HepG2 (cell line): ENCODE data around the gene SNX7. TPM values are rescaled to one million over a fixed set of nuclear protein-coding genes. Genes with fewer than 3 reads are reported as not detected.

Source experiments
- ELK4 ChIP-seq: sonication (generic); formaldehyde crosslinking; IDR thresholded peaks from 2 replicates; pipeline ENCODE4 v1.9.0; 2021; ENCODE audit warnings: missing genetic modification reagents, borderline replicate concordance
- GLI4 ChIP-seq: sonication (generic); formaldehyde crosslinking; IDR thresholded peaks from 2 replicates; pipeline ENCODE4 v1.5.1; 2020; ENCODE audit warnings: missing genetic modification reagents, mild to moderate bottlenecking, moderate library complexity, borderline replicate concordance
- KDM6A ChIP-seq: IDR thresholded peaks from 2 replicates; pipeline ENCODE4 v1.6.1; 2016; ENCODE audit warnings: low read depth
- NCOA2 ChIP-seq: sonication (generic); formaldehyde crosslinking; IDR thresholded peaks from 2 replicates; pipeline ENCODE4 v1.8.0; 2022; ENCODE audit warnings: inconsistent platforms
- NRL ChIP-seq: sonication (generic); formaldehyde crosslinking; IDR thresholded peaks from 2 replicates; pipeline ENCODE4 v1.5.0; 2020; ENCODE audit warnings: missing genetic modification reagents, mild to moderate bottlenecking, moderate library complexity, borderline replicate concordance
- PTBP1 ChIP-seq: fragments of 200-400 bp; formaldehyde crosslinking; IDR thresholded peaks from 2 replicates; pipeline ENCODE4 v1.6.1; 2018; ENCODE audit warnings: low read length, low read depth; ENCODE audit not compliant: poor library complexity, severe bottlenecking
- TCF12 ChIP-seq, 2 experiments: fragments of 450-650 bp in 1 of 2; sonication (generic) in 1 of 2; formaldehyde crosslinking in 1 of 2; IDR thresholded peaks; 2 replicates each; pipeline versions ENCODE4 v1.6.1 to v1.8.0; 2017 to 2022; ENCODE audit warnings: antibody characterized with exemption in 1 of 2, mild to moderate bottlenecking in 1 of 2, missing genetic modification reagents in 1 of 2, moderate library complexity in 1 of 2
- TEAD2 ChIP-seq: sonication (generic); formaldehyde crosslinking; IDR thresholded peaks from 2 replicates; pipeline ENCODE4 v1.9.0; 2021; ENCODE audit warnings: missing genetic modification reagents
- ZFP1 ChIP-seq: IDR thresholded peaks from 2 replicates; pipeline ENCODE4 v1.6.1; 2016
- ZMAT5 ChIP-seq: sonication (generic); formaldehyde crosslinking; IDR thresholded peaks from 2 replicates; pipeline ENCODE4 v1.5.0; 2020; ENCODE audit warnings: mild to moderate bottlenecking, low read depth, missing genetic modification reagents, borderline replicate concordance
- ZNF142 ChIP-seq: sonication (generic); formaldehyde crosslinking; IDR thresholded peaks from 2 replicates; pipeline ENCODE4 v1.4.0; 2020; ENCODE audit warnings: missing genetic modification reagents
- ZNF275 ChIP-seq: sonication (generic); formaldehyde crosslinking; IDR thresholded peaks from 2 replicates; pipeline ENCODE4 v1.8.0; 2022; ENCODE audit warnings: missing genetic modification reagents, mild to moderate bottlenecking, inconsistent platforms, borderline replicate concordance
- ZNF3 ChIP-seq: IDR thresholded peaks from 2 replicates; pipeline ENCODE4 v1.7.0; 2017; ENCODE audit warnings: inconsistent platforms
- ZNF317 ChIP-seq: sonication (generic); formaldehyde crosslinking; IDR thresholded peaks from 2 replicates; pipeline ENCODE4 v1.5.0; 2020; ENCODE audit warnings: mild to moderate bottlenecking, missing genetic modification reagents
- ZNF414 ChIP-seq: sonication (generic); formaldehyde crosslinking; IDR thresholded peaks from 2 replicates; pipeline ENCODE4 v1.5.0; 2020; ENCODE audit warnings: missing genetic modification reagents
- ZNF598 ChIP-seq: sonication (generic); formaldehyde crosslinking; IDR thresholded peaks from 2 replicates; pipeline ENCODE4 v1.5.1; 2020; ENCODE audit warnings: mild to moderate bottlenecking, missing genetic modification reagents, borderline replicate concordance
- polyA plus RNA-seq, 8 experiments: library from polyadenylated mRNA; depleted of rRNA in 3 of 8; stranded (reverse) in 7 of 8; unstranded in 1 of 8; fragments of >200 nt; fragmentation: Illumina TruSeq in 4 of 8; extraction: Trizol in 4 of 8; gene quantifications; 2 replicates each; pipeline versions ENCODE4 v1.2.1 to v1.2.3, GENCODE V29; 2011 to 2016; ENCODE audit warnings: low read depth in 4 of 8, missing spikeins in 1 of 8, mixed read lengths in 1 of 8; ENCODE audit not compliant: insufficient read depth in 1 of 8
- total RNA-seq, 5 experiments: library from RNA; depleted of rRNA; stranded (reverse); fragments of >200 nt; fragmentation: Illumina TruSeq; extraction: Trizol; gene quantifications; 2 replicates each; pipeline ENCODE4 v1.2.3, GENCODE V29; 2016; ENCODE audit warnings: low read depth in 1 of 5

The SNX7 gene
- total and polyA plus RNA-seq, 2 of the 13 experiments (the other 11 are each of a cell fraction or from before 2014, with no cell fraction given), result 14.3 to 33.5 TPM

- TF ChIP-seq ZNF142 (no peak; the same call in 1 of the 2 replicates), TEAD2 (CRISPR knock-in tag) (no peak), GLI4 (no peak), TCF12 (IDR thresholded peaks at IDR 0.05) (no peak), TCF12 (CRISPR knock-in tag; IDR thresholded peaks at IDR 0.05) (0 out of 2 replicates have a peak, but pooled peaks have one; percentile 70), ZNF275 (CRISPR knock-in tag) (no peak), ZMAT5 (no peak), ZNF3 (CRISPR knock-in tag) (no peak), PTBP1 (no peak), NRL (no peak), ZFP1 (CRISPR knock-in tag) (no peak), ZNF598 (CRISPR knock-in tag) (no peak), KDM6A (CRISPR knock-in tag) (0 out of 2 replicates have a peak, but pooled peaks have one; percentile 25), ELK4 (CRISPR knock-in tag) (no peak), NCOA2 (no peak), ZNF414 (CRISPR knock-in tag) (no peak; the same call in 1 of the 2 replicates), ZNF317 (CRISPR knock-in tag) (0 out of 2 replicates have a peak, but pooled peaks have one; percentile 45)
Observed at GRCh38 chr1:98661544-98662355, at the start of gene SNX7 (continued).
